HG03135 (cell line): Measurements from ENCODE around the gene FKBP15.
"Not testable (repeated sequence)": the region's sequence is repeated elsewhere in the genome, so short reads cannot be mapped to it uniquely, and the experiment has no call there.

Source experiments
- ATAC-seq: cut with Tn5 transposase; IDR thresholded peaks from one replicate; pipeline ENCODE4 v1.9.1; 2021; ENCODE audit warnings: mild to moderate bottlenecking, moderate library complexity; ENCODE audit not compliant: unreplicated experiment

Gene FKBP15

GRCh38 chr9:113237026-113237425, 15.9 kb upstream of the FKBP15 start:
- no peak for ATAC-seq

- ATAC-seq, result not testable (repeated sequence)
Observed at GRCh38 chr9:113235701-113236255, 14.7 kb upstream of the FKBP15 start.

GRCh38 chr9:113231701-113232100, 10.6 kb upstream of the FKBP15 start:
- ATAC-seq, result no peak

- ATAC-seq, result no peak
Observed at GRCh38 chr9:113228130-113228665, 7.1 kb upstream of the FKBP15 start.

- no peak for ATAC-seq
Observed at GRCh38 chr9:113227436-113227835, 6.4 kb upstream of the FKBP15 start.

GRCh38 chr9:113223963-113224362, 2.9 kb upstream of the FKBP15 start:
- ATAC-seq, result no peak

GRCh38 chr9:113222482-113222841, 1.4 kb upstream of the FKBP15 start:
- no peak for ATAC-seq

- no peak for ATAC-seq
Observed at GRCh38 chr9:113221800-113222481, 864 bp upstream of the FKBP15 start.

- no peak for ATAC-seq
Observed at GRCh38 chr9:113220467-113221002, 542 bp downstream of the FKBP15 start.

GRCh38 chr9:113219969-113220368, 1.1 kb downstream of the FKBP15 start:
- ATAC-seq, result peak; percentile 60

- ATAC-seq, result no peak
Observed at GRCh38 chr9:113219186-113219936, 1.7 kb downstream of the FKBP15 start.

GRCh38 chr9:113216406-113216805, 4.7 kb downstream of the FKBP15 start:
- no peak for ATAC-seq

GRCh38 chr9:113215132-113215531, 5.9 kb downstream of the FKBP15 start:
- no peak for ATAC-seq

GRCh38 chr9:113210815-113211214, 10.3 kb downstream of the FKBP15 start:
- no peak for ATAC-seq

GRCh38 chr9:113205861-113206260, 15.2 kb downstream of the FKBP15 start:
- no peak for ATAC-seq

GRCh38 chr9:113205432-113205831, 15.6 kb downstream of the FKBP15 start:
- no peak for ATAC-seq

- ATAC-seq, result no peak
Observed at GRCh38 chr9:113199683-113200329, 21.3 kb downstream of the FKBP15 start.

- ATAC-seq, result no peak
Observed at GRCh38 chr9:113192455-113192854, 28.6 kb downstream of the FKBP15 start.

GRCh38 chr9:113187929-113188595, 33.0 kb downstream of the FKBP15 start:
- ATAC-seq, result no peak

- no peak for ATAC-seq
Observed at GRCh38 chr9:113186137-113186755, 34.8 kb downstream of the FKBP15 start.
